H9 (cell line): ENCODE measurements around the gene C19orf81. TPM values are rescaled to one million over a fixed set of nuclear protein-coding genes. Genes with fewer than 3 reads are reported as not detected.
A peak's percentile ranks its signal among the peaks of the same experiment; 100 is the strongest.

Experiments used
- DNase-seq: peaks from one replicate; pipeline ENCODE4 v3.0.0-alpha.2; 2017
- H2AFZ ChIP-seq: one replicate; pipeline ENCODE4 v1.6.1; 2013; ENCODE audit warnings: mild to moderate bottlenecking, low read length, control low read depth, moderate library complexity
- H2AK5ac ChIP-seq: 2 replicates; pipeline ENCODE4 v1.6.1; 2013; ENCODE audit warnings: low read length, control low read depth, mixed read lengths; ENCODE audit not compliant: insufficient read length
- H2BK120ac ChIP-seq: one replicate; pipeline ENCODE4 v1.6.1; 2013; ENCODE audit warnings: low read depth, mild to moderate bottlenecking, low read length, control low read depth, inconsistent platforms; ENCODE audit not compliant: poor library complexity, severe bottlenecking
- H2BK12ac ChIP-seq: 2 replicates; pipeline ENCODE4 v1.6.1; 2013; ENCODE audit warnings: low read length, control low read depth, mixed read lengths, low read depth; ENCODE audit not compliant: insufficient read length
- H2BK15ac ChIP-seq: 2 replicates; pipeline ENCODE4 v1.6.1; 2013; ENCODE audit warnings: low read depth, low read length, control low read depth
- H2BK20ac ChIP-seq: one replicate; pipeline ENCODE4 v1.6.1; 2013; ENCODE audit warnings: low read depth, mild to moderate bottlenecking, low read length, control low read depth, inconsistent platforms; ENCODE audit not compliant: poor library complexity, severe bottlenecking
- H2BK5ac ChIP-seq: 2 replicates; pipeline ENCODE4 v1.6.1; 2013; ENCODE audit warnings: low read length, control low read depth, mixed read lengths; ENCODE audit not compliant: insufficient read length
- H3K14ac ChIP-seq: 2 replicates; pipeline ENCODE4 v1.6.1; 2013; ENCODE audit warnings: low read length, control low read depth; ENCODE audit not compliant: insufficient read depth
- H3K18ac ChIP-seq: 2 replicates; pipeline ENCODE4 v1.6.1; 2013; ENCODE audit warnings: low read depth, mild to moderate bottlenecking, mixed read lengths, low read length, control low read depth; ENCODE audit not compliant: insufficient read length
- H3K23ac ChIP-seq: 2 replicates; pipeline ENCODE4 v1.6.1; 2013; ENCODE audit warnings: low read length, control low read depth, mixed read lengths, low read depth; ENCODE audit not compliant: insufficient read length
- H3K23me2 ChIP-seq: 2 replicates; pipeline ENCODE4 v1.6.1; 2013; ENCODE audit warnings: low read depth, mild to moderate bottlenecking, mixed read lengths, low read length, control low read depth; ENCODE audit not compliant: insufficient read length, poor library complexity, severe bottlenecking
- H3K27ac ChIP-seq: 2 replicates; pipeline ENCODE4 v1.5.1; 2013; ENCODE audit warnings: low read length, control low read depth, mixed read lengths, low read depth; ENCODE audit not compliant: insufficient read length
- H3K27me3 ChIP-seq: 2 replicates; pipeline ENCODE4 v1.6.1; 2013; ENCODE audit warnings: low read length, control low read depth, inconsistent platforms; ENCODE audit not compliant: insufficient read depth
- H3K4ac ChIP-seq: 2 replicates; pipeline ENCODE4 v1.6.1; 2013; ENCODE audit warnings: low read depth, mild to moderate bottlenecking, control low read depth, inconsistent platforms, low read length, moderate library complexity
- H3K4me1 ChIP-seq: 2 replicates; pipeline ENCODE4 v1.6.1; 2013; ENCODE audit warnings: low read length, control low read depth, inconsistent platforms; ENCODE audit not compliant: insufficient read depth
- H3K4me2 ChIP-seq: 2 replicates; pipeline ENCODE4 v1.6.1; 2013; ENCODE audit warnings: low read length, control low read depth, mixed read lengths; ENCODE audit not compliant: insufficient read length, insufficient read depth
- H3K56ac ChIP-seq: 2 replicates; pipeline ENCODE4 v1.6.1; 2013; ENCODE audit warnings: low read depth, mild to moderate bottlenecking, mixed read lengths, low read length, control low read depth; ENCODE audit not compliant: insufficient read length
- H3K79me1 ChIP-seq: 2 replicates; pipeline ENCODE4 v1.6.1; 2013; ENCODE audit warnings: low read depth, mild to moderate bottlenecking, moderate library complexity, low read length, control low read depth, inconsistent platforms; ENCODE audit not compliant: insufficient read depth, poor library complexity, severe bottlenecking
- H3K79me2 ChIP-seq: 2 replicates; pipeline ENCODE4 v1.6.1; 2013; ENCODE audit warnings: low read length, control low read depth, inconsistent platforms; ENCODE audit not compliant: insufficient read depth
- H3K9ac ChIP-seq: 2 replicates; pipeline ENCODE4 v1.6.1; 2013; ENCODE audit warnings: low read length, control low read depth, mixed read lengths; ENCODE audit not compliant: insufficient read length; ENCODE audit errors: extremely low read depth
- H3K9me3 ChIP-seq: one replicate; pipeline ENCODE4 v1.6.1; 2013; ENCODE audit warnings: low read depth, low read length, inconsistent platforms; ENCODE audit not compliant: control insufficient read depth
- H3T11ph ChIP-seq: one replicate; pipeline ENCODE4 v1.6.1; 2013; ENCODE audit warnings: mild to moderate bottlenecking, low read length, control low read depth, inconsistent platforms
- H4K20me1 ChIP-seq: one replicate; pipeline ENCODE4 v1.6.1; 2013; ENCODE audit not compliant: control insufficient read depth, insufficient read length, insufficient read depth
- H4K5ac ChIP-seq: 2 replicates; pipeline ENCODE4 v1.6.1; 2013; ENCODE audit warnings: low read depth, mild to moderate bottlenecking, mixed read lengths, low read length, control low read depth; ENCODE audit not compliant: insufficient read length
- H4K8ac ChIP-seq: replicated peaks from 2 replicates; pipeline ENCODE4 v1.6.1; 2013; ENCODE audit warnings: low read length, control low read depth, mixed read lengths, low read depth; ENCODE audit not compliant: insufficient read length
- H4K91ac ChIP-seq: 2 replicates; pipeline ENCODE4 v1.6.1; 2013; ENCODE audit warnings: low read depth, mild to moderate bottlenecking, moderate library complexity, mixed read lengths, low read length, control low read depth; ENCODE audit not compliant: insufficient read length
- H3K27ac Mint-ChIP-seq, 3 experiments: 2 replicates in 2 of 3; 3 replicates in 1 of 3; pipeline ENCODE4 v1.8.0; 2020 to 2021; ENCODE audit warnings: mixed read lengths in 3 of 3, mild to moderate bottlenecking in 1 of 3, moderate library complexity in 1 of 3
- H3K27me3 Mint-ChIP-seq: 2 replicates; pipeline ENCODE4 v1.8.0; 2021; ENCODE audit warnings: low read depth, mild to moderate bottlenecking, moderate library complexity, mixed read lengths
- H3K36me3 Mint-ChIP-seq, 3 experiments: 2 replicates in 2 of 3; 3 replicates in 1 of 3; pipeline ENCODE4 v1.8.0; 2020 to 2021; ENCODE audit warnings: low read depth in 3 of 3, mixed read lengths in 3 of 3; ENCODE audit not compliant: insufficient read depth in 1 of 3
- H3K4me1 Mint-ChIP-seq, 2 experiments: 2 replicates each; pipeline ENCODE4 v1.8.0; 2020; ENCODE audit warnings: mixed read lengths in 2 of 2
- H3K4me3 Mint-ChIP-seq, 2 experiments: 2 replicates in 1 of 2; 3 replicates in 1 of 2; pipeline ENCODE4 v1.8.0; 2020 to 2021; ENCODE audit warnings: mild to moderate bottlenecking in 2 of 2, mixed read lengths in 2 of 2, moderate library complexity in 1 of 2
- H3K9me3 Mint-ChIP-seq, 2 experiments: 2 replicates in 1 of 2; 3 replicates in 1 of 2; pipeline ENCODE4 v1.8.0; 2020; ENCODE audit warnings: mild to moderate bottlenecking in 2 of 2, mixed read lengths in 2 of 2, moderate library complexity in 1 of 2
- WGBS: extraction: QIAGEN DNeasy Blood & Tissue Kit; methylation state at CpG from one replicate; pipeline ENCODE4 v1.1.7; 2013; ENCODE audit warnings: missing lambda C conversion rate, low lambda C conversion rate, mixed read lengths; ENCODE audit not compliant: insufficient read length; ENCODE audit errors: extremely low coverage; 5-methylcytosine and 5-hydroxymethylcytosine counted together
- total RNA-seq: library from RNA; stranded (reverse); gene quantifications from 2 replicates; pipeline ENCODE4 v1.2.1, GENCODE V29; 2021
- TF ChIP-seq, protein P1 (sequence below): fragments of 200-600 bp; sonication (generic); conservative IDR thresholded peaks from 3 replicates; pipeline ENCODE4 v1.8.0; 2021; ENCODE audit warnings: antibody characterized with exemption, mild to moderate bottlenecking

Gene C19orf81
- total RNA-seq, 1 experiment from 2014 or later: 11.0 TPM

DNA sequence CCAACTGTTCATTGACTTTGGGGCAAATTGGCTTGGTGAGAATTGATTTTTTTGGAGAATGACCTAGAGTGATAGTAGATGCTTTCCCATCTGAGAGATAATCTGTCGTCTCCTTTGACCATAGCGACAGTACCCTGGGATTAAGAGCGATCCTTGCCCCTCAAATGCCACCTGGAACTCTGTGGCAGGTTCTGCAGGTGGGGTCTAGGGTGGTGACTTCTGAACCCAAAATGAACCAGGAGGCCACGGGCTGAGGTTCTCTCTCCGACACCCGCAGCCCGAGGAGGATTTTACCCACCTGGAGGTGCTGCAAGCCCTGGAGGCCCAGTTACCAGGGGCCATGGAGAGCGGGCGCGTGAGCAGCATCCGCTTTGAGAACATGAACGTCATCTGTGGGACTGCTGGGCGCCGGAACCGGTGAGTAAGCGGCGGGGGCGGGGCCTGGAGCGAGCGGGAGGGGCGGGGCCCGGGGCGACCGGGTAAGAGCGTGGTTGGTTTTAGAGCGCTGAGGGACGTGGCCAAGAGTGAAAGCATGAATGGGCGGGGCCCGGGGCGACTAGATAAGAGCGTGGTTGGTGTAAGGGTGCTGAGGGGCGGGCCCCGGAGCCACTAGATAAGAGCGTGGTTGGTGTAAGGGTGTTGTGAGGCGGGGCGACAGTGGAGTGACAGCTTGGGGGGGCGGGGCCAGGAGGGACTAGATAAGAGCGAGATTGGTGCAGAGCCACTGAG is 8.6 kb downstream of the C19orf81 start:
- no peak overlapping the region for H3T11ph ChIP-seq
- peak overlapping the region; percentile 93 for H3K18ac ChIP-seq
- no peaks in the 10 kb centered on the region for H3K9me3 ChIP-seq
- H2AFZ ChIP-seq: no peak overlapping the region
- no peak overlapping the region for H3K56ac ChIP-seq
- peak; percentile 100 for DNase-seq
- no peak overlapping the region for H2BK15ac ChIP-seq
- Mint-ChIP-seq H3K27me3 (peaks cover 47% of the 10 kb centered on the region), H3K4me1 (peaks cover 21 to 44% of the 10 kb centered on the region in 2 experiments), H3K4me3 (peak overlapping the region; percentile 94 to 95), H3K36me3 (peaks cover 0 to 10% (median 0%) of the 10 kb centered on the region in 3 experiments; a peak in 4 of 7 replicates), H3K27ac (peak overlapping the region; percentile 92 to 99 (median 99); a peak in 6 of 7 replicates), H3K9me3 (peaks cover 5 to 9% of the 10 kb centered on the region in 2 experiments; a peak in 4 of 5 replicates)
- H3K4ac ChIP-seq: no peak overlapping the region; the same call in 1 of the 2 replicates
- no peak overlapping the region for H4K8ac ChIP-seq
- H4K20me1 ChIP-seq: no peaks in the 10 kb centered on the region
- H3K23ac ChIP-seq: no peak overlapping the region
- no peaks in the 10 kb centered on the region for H3K79me2 ChIP-seq
- H2AK5ac ChIP-seq: no peak overlapping the region
- H3K79me1 ChIP-seq: no peaks in the 10 kb centered on the region
- H3K4me2 ChIP-seq: peak overlapping the region; percentile 95
- H2BK5ac ChIP-seq: no peak overlapping the region
- H3K9ac ChIP-seq: peak overlapping the region; percentile 89
- H2BK120ac ChIP-seq: no peak overlapping the region
- TF ChIP-seq, protein P1, sequence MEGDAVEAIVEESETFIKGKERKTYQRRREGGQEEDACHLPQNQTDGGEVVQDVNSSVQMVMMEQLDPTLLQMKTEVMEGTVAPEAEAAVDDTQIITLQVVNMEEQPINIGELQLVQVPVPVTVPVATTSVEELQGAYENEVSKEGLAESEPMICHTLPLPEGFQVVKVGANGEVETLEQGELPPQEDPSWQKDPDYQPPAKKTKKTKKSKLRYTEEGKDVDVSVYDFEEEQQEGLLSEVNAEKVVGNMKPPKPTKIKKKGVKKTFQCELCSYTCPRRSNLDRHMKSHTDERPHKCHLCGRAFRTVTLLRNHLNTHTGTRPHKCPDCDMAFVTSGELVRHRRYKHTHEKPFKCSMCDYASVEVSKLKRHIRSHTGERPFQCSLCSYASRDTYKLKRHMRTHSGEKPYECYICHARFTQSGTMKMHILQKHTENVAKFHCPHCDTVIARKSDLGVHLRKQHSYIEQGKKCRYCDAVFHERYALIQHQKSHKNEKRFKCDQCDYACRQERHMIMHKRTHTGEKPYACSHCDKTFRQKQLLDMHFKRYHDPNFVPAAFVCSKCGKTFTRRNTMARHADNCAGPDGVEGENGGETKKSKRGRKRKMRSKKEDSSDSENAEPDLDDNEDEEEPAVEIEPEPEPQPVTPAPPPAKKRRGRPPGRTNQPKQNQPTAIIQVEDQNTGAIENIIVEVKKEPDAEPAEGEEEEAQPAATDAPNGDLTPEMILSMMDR: no peak
- no peak overlapping the region for H2BK20ac ChIP-seq
- H4K91ac ChIP-seq: no peak overlapping the region
- peak overlapping the region; percentile 17 for H2BK12ac ChIP-seq
- no peak overlapping the region for H4K5ac ChIP-seq
- no CpG with 5 or more reads among the region's 38 CpGs for WGBS
- H3K27ac ChIP-seq: no peak overlapping the region
- H3K23me2 ChIP-seq: peaks cover 16% of the 10 kb centered on the region
- no peaks in the 10 kb centered on the region for H3K27me3 ChIP-seq
- H3K4me1 ChIP-seq: no peaks in the 10 kb centered on the region; the same call in 1 of the 2 replicates
- peak overlapping the region; percentile 91 for H3K14ac ChIP-seq
